ENCODE data around the gene RAB11FIP5. TPM values are rescaled to one million over a fixed set of nuclear protein-coding genes. Genes with fewer than 3 reads are reported as not detected.

The RAB11FIP5 gene
- total RNA-seq, 1 experiment from 2014 or later, result 20.8 TPM

DNA sequence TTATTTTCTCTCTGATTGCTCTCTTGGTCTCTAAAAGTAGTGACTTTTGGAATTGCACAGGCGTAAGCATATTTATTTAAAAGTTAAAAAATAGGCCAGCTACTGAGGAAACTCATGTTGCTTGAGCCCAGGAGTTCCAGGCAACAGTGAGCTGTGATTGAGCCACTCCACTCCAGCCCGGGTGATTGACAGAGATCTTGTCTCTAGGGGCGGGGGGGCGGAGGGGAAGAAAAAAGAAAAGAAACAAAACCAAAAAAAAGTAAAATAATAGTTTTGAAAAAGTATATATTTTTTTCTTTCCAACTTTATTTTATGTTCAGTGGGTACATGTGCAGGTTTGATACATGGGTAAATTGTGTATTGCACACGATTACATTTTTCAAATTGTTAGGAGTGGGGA, 18.0 kb upstream of the RAB11FIP5 start (continued):
- TF ChIP-seq, protein P1, sequence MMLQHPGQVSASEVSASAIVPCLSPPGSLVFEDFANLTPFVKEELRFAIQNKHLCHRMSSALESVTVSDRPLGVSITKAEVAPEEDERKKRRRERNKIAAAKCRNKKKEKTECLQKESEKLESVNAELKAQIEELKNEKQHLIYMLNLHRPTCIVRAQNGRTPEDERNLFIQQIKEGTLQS (IDR thresholded peaks at IDR 0.05), result no peak

DNA sequence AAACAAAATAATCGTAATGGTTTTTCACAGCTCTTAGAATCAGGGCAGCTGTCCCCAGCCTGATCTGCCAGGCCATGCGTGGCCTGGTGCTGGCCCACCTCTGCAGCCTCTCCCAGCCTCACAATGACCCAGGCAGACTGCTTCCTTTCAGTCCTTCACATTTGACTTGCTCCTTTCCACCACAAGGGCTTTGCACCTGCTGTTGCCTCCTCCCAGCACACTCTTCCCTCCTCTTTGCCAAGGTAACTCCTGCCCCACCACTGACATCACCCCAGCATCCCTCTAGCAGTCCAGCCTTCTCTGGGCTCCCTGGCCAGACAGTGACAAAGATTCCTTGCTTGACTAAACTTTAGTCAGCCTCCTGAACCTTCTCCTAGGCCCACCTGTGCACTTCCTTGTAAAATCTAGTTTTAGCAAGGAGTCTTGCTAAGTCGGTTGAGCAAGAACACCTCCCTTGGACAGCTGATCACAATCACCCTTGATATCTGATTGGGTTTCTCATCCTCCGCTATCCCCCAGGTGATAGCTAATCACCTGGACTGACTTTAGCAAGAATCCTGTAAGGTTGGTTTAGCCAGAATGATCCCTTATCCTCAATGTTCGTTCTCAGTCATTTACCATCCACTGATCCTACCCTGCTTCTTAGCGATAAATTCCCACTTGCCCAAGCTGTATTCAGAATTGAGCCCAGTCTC, 16.2 kb upstream of the RAB11FIP5 start:
- ATAC-seq (no peak), DNase-seq (ENCODE audit: low read depth, low spot score) (no peak)
- TF ChIP-seq, protein P2, sequence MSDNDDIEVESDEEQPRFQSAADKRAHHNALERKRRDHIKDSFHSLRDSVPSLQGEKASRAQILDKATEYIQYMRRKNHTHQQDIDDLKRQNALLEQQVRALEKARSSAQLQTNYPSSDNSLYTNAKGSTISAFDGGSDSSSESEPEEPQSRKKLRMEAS (IDR thresholded peaks at IDR 0.05), result no peak
- TF ChIP-seq FOSL1 (IDR thresholded peaks at IDR 0.05; ENCODE audit: low read depth) (no peak), RAD21 (IDR thresholded peaks at IDR 0.05; ENCODE audit: low read depth) (no peak), EGR1 (IDR thresholded peaks at IDR 0.05; ENCODE audit: low read depth) (no peak), POLR2A (IDR thresholded peaks at IDR 0.05; ENCODE audit: borderline replicate concordance, extremely low read depth, insufficient read depth, insufficient read length) (no peak), EZH2phosphoT487 (IDR thresholded peaks at IDR 0.05; ENCODE audit: borderline replicate concordance) (no peak), SIN3A (IDR thresholded peaks at IDR 0.05; ENCODE audit: low read depth) (no peak), TCF7L2 (IDR thresholded peaks at IDR 0.05; ENCODE audit: borderline replicate concordance, extremely low read depth, insufficient read depth, insufficient read length) (no peak), ELF1 (IDR thresholded peaks at IDR 0.05; ENCODE audit: borderline replicate concordance, low read depth) (no peak), CBX3 (IDR thresholded peaks at IDR 0.05; ENCODE audit: low read depth) (no peak)
- no peak overlapping the region for H3K4me3 ChIP-seq (replicated peaks in 1 of 2; ENCODE audit: low read depth in 1 of 2, low read length in 2 of 2)
- H4K20me1 ChIP-seq (ENCODE audit: insufficient read depth), result no peaks in the 10 kb centered on the region
- POLR2A ChIA-PET, result no interaction called here
- no peak overlapping the region for H3K9ac ChIP-seq (ENCODE audit: low read length)
- H3K27ac ChIP-seq (ENCODE audit: low read depth, low read length), result no peak overlapping the region
- RAD21 ChIA-PET (ENCODE audit: low non-redundant PET in 1 of 2, low total read pairs in 2 of 2, uncharacterized antibody in 2 of 2, unreplicated experiment in 2 of 2), result no interaction called here
- H3K9me2 ChIP-seq (ENCODE audit: insufficient read depth), result no peaks in the 10 kb centered on the region
- no peaks in the 10 kb centered on the region for H3K79me2 ChIP-seq (ENCODE audit: insufficient read depth, low read length)
- no TSS peak for BruUV-seq (replicated peaks)
- H3K9me3 ChIP-seq (ENCODE audit: control insufficient read depth in 1 of 2, insufficient read depth in 1 of 2, low read depth in 1 of 2, low read length in 2 of 2), result no peaks in the 10 kb centered on the region
- CTCF ChIA-PET, result no interaction called here
- no peaks in the 10 kb centered on the region for H3K27me3 ChIP-seq (ENCODE audit: insufficient read depth, low read length)
- H3K4me1 ChIP-seq (ENCODE audit: control insufficient read depth in 1 of 2, insufficient read depth in 2 of 2, low read length in 2 of 2), result no peaks in the 10 kb centered on the region
- no peak overlapping the region for H2AFZ ChIP-seq (ENCODE audit: low read depth, low read length, poor library complexity, severe bottlenecking)
- H3K4me2 ChIP-seq (ENCODE audit: low read length), result no peak overlapping the region
- intact Hi-C loops (cut with micrococcal nuclease), result no loop called here
- no peaks in the 10 kb centered on the region for H3K36me3 ChIP-seq (ENCODE audit: control insufficient read depth in 1 of 2, insufficient read depth in 2 of 2, low read length in 2 of 2)

Measured in HCT116 (cell line).